Activated naive CD4-positive, alpha-beta T cell treated with anti-CD3 and anti-CD28 coated beads, Interleukin-2, amount 50 U/mL, for 16 hours (primary cell): ENCODE measurements around the gene INPP5A.
A peak's percentile ranks its signal among the peaks of the same experiment; 100 is the strongest.

Experiments
- DNase-seq: peaks from one replicate; pipeline ENCODE4 v3.0.0-alpha.2; 2020

The INPP5A gene

GRCh38 chr10:132650611-132651250 is 113.1 kb downstream of the INPP5A start:
- no peak for DNase-seq

GRCh38 chr10:132651511-132652029 is 114.0 kb downstream of the INPP5A start:
- no peak for DNase-seq

GRCh38 chr10:132652446-132652845 is 114.9 kb downstream of the INPP5A start:
- DNase-seq = no peak

- no peak for DNase-seq
Measured at GRCh38 chr10:132652936-132653590, 115.5 kb downstream of the INPP5A start.

GRCh38 chr10:132653721-132654120 is 116.1 kb downstream of the INPP5A start:
- DNase-seq = no peak

DNA sequence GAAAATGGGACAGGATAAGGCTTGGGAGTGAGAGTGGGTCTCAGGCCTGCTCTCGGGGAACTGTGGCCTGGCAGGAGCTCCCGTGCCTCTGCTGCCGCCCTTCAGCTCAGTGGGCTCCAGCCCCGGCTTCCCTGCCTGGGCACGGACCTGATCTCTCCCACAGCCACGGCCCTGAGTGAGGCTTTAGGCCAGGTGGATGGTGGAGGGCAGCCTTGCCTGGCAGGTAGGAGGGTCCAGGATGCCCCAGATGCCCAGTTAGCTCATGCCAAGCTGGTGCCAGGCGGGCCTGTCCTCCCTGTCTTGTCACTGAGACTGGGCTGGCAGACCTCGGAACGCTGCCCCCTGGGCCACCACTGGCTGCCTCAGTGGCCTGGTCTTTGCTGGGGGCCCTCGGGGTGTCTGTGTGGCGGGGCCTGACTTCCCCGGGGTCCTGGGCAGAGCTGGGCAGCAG is 116.6 kb downstream of the INPP5A start:
- no peak for DNase-seq

GRCh38 chr10:132654708-132655661 is 117.4 kb downstream of the INPP5A start:
- DNase-seq = peak; percentile 58

DNA sequence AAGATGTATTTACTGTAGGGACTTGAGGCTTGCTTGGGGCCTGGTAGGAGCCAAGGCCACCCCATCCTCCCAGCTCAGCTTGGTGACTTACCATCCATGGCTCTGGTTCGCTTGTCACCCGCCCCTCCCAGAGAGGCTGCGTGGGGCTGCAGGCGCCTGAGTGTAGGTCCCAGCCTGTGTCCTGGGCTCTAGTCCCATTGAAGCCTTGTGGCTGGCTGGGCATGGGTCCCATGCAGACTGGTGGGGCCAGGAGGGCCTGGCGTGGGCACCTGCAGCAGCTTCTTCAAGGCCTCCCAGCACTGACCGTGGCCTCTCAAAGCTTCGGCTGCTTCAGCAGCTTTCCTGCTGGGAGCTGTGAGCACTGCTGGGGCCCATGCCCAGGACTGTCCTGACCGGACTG is 118.1 kb downstream of the INPP5A start:
- DNase-seq = no peak

DNA sequence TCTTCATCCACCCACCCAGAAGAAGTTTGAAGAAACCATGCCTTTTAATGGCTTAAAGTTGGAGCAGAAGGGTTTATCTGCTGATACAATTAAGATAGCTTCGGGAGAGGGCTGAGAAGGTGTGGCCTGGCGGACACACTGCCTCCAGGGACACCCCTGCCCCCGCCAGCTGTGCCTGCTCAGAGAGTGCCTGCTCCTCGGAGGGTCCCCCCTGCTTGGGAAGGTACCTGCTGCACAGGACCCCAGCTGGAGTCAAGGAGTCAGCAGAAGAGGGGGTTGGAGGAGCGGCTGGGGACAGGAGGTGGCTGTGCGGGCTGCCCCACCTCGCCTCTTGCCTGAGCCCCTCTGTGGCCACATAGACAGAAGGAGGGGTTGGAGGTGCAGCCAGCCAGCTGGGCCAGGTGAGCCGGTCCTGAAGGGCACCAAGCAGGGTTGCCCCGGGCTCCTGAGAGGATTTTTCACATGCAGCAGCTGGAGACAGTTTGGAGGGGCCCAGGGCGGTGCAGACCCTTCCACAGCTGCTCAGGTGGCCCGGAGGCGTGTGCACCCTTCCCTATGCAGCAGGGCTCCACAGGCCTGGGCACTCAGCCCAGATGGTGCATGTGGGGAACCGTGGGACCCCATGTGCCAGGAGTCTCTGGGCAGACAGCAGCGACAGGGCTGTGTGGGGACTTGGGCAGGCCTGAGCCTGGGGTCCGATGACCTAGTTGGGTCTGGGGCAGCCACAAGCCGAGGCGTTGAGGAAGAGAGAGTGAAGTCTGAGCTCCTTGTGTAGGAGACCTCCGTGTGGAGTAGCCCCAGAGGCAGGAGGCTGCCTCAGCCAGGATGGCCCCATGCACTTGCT is 118.9 kb downstream of the INPP5A start:
- DNase-seq = no peak

DNA sequence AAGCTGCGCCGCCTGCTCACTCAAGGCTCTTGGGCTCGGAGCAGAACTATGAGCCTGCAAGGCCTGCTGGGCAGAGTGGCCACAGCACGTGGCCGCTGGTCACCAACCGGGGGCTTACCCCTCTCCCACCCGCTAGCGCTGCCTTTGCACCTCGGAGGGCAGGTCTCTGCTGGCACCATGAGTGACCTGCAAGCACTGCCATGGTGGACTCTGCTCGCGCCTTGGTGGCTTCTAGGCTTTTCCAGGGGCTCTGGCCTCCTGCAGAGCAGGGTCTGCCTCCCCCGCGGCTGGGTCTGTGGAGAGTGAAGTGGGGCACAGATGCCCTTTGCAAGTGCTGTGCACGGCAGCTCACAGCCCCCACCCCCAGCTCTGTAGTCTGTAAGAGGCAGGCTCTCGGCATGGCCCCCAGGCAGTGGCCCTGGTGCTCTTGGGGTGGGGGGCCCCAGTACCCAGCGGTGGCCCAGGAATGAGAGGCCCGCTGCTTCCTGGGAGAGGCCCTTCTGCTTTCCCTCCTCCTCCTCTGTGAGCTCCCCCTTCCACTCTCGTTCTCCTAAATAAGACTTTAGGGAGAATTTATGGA is 119.6 kb downstream of the INPP5A start:
- DNase-seq = no peak

GRCh38 chr10:132657748-132658147 is 120.2 kb downstream of the INPP5A start:
- no peak for DNase-seq

DNA sequence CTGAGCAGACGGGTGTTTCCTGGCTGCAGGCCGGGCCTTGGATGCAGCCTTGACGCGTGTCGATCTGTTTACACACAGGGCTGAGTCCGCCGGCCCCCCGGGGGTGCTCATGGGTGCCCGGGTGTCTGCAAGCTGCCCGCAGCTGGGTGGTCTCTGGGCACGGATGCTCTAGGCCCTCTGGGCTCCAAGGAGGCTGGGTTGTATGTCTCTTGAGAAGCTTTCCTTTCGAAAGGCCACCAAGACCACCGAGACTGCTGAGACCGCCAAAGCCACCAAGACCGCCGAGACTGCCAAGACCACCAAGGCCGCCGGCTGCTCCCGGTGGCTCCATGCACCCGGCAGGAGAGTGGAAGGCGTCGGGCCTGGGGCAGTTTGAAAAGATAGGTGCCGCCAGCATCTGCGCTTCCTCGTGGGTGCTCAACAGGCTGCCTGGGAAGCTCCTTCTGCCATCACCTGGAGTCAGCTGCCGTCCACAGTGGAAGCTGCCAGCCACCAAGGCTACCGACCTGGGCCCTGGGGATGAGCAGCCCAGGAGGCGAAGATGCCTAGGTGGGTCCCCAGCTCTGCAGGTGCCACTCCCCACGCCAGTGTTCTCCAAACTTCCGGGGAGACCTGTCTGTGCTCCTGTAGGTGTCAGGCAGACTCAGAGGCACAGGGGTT is 121.1 kb downstream of the INPP5A start:
- no peak for DNase-seq

DNA sequence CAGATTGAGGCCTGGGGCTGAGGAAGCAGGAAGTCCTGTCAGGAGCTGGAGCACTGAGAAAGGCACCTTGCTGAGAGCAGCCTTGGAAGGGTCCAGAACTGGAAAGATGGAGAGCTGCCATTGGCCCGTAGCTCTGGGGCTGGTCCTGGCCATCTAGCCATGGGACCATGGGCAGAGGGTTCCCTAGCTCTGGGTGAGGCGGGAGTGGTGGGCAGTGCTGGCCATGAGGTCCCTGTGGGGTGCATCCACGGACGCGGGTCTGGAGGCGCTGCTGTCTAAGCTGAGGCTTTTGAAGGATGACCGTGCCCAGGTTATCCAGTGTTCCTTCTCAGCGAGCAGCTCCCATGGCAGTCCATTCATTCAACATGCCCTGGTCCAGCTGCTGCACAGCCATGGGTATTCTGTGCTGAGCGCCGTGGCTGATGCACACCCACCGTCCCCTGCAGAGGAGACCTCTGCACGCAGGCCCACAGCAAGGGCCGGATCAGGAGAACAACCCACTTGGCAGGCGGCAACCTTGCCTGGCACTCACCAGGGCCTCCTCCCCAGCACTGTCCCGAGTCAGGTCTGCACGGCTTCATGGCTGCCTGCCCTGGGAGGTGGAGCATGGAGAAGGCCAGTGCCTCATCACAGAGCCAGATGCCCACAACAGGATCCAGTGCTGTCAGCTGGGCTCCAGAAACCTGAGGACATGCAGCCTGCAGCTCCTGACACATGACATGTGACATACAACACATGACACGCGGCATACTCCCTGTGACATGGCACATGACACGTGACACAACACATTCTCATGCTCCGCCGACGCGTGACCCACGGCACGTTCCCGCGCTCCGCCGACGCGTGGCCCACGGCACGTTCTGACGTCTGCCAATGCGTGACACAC is 121.9 kb downstream of the INPP5A start:
- no peak for DNase-seq

- DNase-seq = no peak
Measured at GRCh38 chr10:132660385-132660784, 122.8 kb downstream of the INPP5A start.

DNA sequence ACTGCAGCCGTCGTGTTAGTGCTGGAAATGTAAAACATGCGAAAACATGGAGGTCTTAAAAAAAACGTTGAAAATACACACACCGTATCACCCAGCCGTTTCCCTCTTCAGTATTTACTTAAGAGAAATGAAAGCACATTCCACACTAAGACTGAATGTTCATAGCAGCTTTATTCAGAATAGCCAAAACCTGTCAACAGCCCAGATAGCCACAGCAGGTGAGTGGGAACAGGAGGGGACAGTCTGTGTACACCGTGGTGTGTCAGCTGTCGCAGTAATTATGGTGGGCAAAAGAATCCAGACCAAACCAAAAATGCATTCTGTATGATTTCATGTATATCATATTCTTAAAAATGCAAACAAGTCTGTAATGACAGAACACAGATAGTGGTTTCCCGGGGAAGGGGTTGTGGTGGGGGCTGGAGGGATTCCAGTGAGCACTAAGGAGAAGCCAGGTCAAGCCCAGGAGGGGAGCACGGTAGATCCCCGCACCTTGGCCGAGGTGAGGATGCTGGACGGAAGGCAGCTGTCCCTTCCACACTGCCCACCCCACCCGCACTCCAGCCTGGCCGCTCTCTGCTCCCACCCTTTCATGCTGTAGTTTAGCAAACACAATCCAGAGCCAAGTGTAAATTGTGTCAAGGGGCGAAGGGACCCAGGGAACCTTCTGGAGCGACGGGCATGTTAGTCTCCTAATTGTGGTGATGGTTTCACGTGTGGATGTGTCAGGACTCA is 124.8 kb downstream of the INPP5A start:
- no peak for DNase-seq

GRCh38 chr10:132663666-132664365 is 126.2 kb downstream of the INPP5A start:
- DNase-seq = no peak

DNA sequence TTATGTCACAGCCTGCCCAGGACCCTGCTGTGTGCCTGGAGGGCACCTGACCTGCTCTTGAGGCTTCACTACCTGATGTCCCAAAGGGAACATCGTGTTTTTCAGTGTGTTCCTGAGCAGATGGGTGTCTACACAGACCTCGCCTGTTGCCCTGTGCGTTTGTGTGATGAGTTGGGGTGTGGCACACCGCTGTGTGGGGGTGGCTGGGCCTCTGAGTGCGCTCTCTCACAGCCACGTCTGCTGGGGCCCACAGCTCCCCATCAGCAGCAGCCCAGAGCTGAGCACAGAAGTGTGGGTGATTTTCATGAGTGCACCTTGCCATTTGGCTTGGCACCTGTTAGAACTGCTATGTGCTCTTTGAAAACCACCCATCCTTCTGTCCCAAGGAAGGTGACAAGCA is 126.8 kb downstream of the INPP5A start:
- DNase-seq = no peak

DNA sequence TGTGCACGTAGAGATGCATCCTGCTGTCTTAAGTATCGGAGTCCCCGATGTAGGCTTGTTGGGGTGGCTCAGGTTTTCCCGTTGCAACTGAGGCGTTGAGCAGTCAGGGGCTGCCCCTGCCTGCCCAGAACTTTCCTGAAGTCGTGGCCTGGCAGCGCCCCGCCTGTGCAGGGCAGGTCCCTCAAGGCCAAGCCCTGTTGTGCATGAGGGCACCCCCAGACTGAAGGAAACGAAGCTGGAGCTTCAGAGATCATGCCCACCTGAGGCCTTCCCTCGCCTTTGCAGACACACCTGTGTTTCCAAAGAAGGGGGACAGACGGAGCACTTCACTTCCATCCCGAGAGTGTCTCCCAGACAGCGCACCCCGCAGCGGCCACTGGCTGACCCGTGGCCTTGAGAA is 127.3 kb downstream of the INPP5A start:
- no peak for DNase-seq
